WERI-Rb-1 (cell line): ENCODE results near the gene IFT25.
A peak's percentile ranks its signal among the peaks of the same experiment; 100 is the strongest.
"Not testable (repeated sequence)": the region's sequence is repeated elsewhere in the genome, so short reads cannot be mapped to it uniquely, and the experiment has no call there.

ENCODE experiments used
- DNase-seq: peaks from one replicate; pipeline ENCODE4 v3.0.0-alpha.2; 2020
- H3K27ac ChIP-seq: fragments of 250-450 bp; sonication (Bioruptor Pico); 2 replicates; pipeline ENCODE4 v1.5.1; 2020; ENCODE audit warnings: mild to moderate bottlenecking, moderate library complexity
- H3K27me3 ChIP-seq: fragments of 250-450 bp; sonication (Bioruptor Pico); 2 replicates; pipeline ENCODE4 v1.5.1; 2021; ENCODE audit warnings: mild to moderate bottlenecking, low read depth, moderate library complexity; ENCODE audit not compliant: insufficient read depth, severe bottlenecking
- H3K36me3 ChIP-seq: fragments of 250-450 bp; sonication (Bioruptor Pico); 2 replicates; pipeline ENCODE4 v1.5.1; 2020; ENCODE audit warnings: mild to moderate bottlenecking, moderate library complexity
- H3K4me3 ChIP-seq: 2 replicates; pipeline ENCODE4 v1.5.1; 2011; ENCODE audit warnings: low read depth, mild to moderate bottlenecking, control low read depth, low read length
- H3K9me3 ChIP-seq: fragments of 250-450 bp; sonication (Bioruptor Pico); 2 replicates; pipeline ENCODE4 v1.5.1; 2021; ENCODE audit warnings: mild to moderate bottlenecking, moderate library complexity; ENCODE audit not compliant: severe bottlenecking
- TF ChIP-seq, protein P1 (sequence below): IDR thresholded peaks from 2 replicates; pipeline ENCODE4 v1.5.1; 2011; ENCODE audit warnings: low read depth, mild to moderate bottlenecking, control low read depth, inconsistent platforms, low read length

The IFT25 gene

DNA sequence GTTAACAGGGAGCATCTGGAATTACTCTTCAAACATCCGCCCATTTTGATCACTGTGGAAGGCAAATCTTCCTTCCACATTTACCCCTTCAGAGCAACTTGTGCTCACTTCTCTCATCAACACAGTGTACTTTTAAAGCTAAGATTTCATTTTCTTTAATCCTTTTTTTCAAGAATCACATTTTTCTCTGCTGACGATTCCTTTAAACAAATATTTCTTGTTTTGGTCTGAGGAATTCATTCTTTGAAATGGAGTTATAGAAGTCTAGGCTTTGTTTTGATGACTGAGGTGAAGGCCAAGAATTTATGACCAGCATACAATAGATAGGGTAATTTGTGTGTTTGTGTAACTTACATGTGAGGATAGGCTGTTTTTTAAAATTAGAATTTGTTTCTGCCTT lies 26.2 kb upstream of the IFT25 start:
- H3K4me3 ChIP-seq: no peak overlapping the region
- no peak for DNase-seq
- no peak overlapping the region for H3K27ac ChIP-seq
- H3K27me3 ChIP-seq: no peaks in the 10 kb centered on the region
- H3K36me3 ChIP-seq: peaks cover 43% of the 10 kb centered on the region
- TF ChIP-seq, protein P1, sequence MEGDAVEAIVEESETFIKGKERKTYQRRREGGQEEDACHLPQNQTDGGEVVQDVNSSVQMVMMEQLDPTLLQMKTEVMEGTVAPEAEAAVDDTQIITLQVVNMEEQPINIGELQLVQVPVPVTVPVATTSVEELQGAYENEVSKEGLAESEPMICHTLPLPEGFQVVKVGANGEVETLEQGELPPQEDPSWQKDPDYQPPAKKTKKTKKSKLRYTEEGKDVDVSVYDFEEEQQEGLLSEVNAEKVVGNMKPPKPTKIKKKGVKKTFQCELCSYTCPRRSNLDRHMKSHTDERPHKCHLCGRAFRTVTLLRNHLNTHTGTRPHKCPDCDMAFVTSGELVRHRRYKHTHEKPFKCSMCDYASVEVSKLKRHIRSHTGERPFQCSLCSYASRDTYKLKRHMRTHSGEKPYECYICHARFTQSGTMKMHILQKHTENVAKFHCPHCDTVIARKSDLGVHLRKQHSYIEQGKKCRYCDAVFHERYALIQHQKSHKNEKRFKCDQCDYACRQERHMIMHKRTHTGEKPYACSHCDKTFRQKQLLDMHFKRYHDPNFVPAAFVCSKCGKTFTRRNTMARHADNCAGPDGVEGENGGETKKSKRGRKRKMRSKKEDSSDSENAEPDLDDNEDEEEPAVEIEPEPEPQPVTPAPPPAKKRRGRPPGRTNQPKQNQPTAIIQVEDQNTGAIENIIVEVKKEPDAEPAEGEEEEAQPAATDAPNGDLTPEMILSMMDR: no peak
- H3K9me3 ChIP-seq: no peaks in the 10 kb centered on the region

DNA sequence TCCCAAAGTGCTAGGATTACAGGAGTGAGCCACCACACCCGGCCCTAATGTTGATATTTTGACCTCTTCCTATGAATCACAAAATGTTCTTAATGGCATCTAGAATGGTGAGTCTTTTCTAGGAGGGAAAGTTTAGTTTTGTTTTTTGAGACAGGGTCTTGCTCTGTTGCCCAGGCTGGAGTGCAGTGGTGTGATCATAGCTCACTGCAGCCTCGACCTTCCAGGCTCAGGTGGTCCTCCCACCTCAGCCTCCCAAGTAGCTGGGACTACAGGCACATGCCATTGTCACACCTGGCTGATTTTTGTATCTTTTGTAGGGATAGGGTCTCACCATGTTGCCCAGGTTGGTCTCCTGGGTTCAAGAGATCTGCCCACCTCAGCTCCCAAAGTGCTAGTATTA lies 23.8 kb upstream of the IFT25 start:
- H3K4me3 ChIP-seq, H3K27ac ChIP-seq, DNase-seq, H3K9me3 ChIP-seq, H3K27me3 ChIP-seq: not testable (repeated sequence)
- H3K36me3 ChIP-seq: peaks cover 46% of the 10 kb centered on the region

DNA sequence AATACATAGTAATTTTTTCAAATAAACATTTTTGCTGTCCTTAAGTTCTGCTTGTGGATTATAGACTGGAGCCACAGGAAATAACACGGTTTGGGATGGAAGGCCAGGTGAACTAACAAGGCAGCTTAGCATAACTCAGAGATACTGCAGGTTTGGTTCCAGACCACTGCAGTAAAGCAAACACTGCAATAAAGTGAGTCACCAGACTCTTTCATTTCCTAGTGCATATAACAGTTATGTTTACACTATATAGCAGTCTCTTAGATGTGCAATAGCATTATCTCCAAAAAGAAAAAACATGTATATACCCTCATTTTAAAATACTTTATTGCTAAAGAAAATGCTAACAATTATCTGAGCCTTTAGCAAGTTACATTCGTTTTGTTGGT lies 22.6 kb upstream of the IFT25 start:
- H3K36me3 ChIP-seq: peaks cover 50% of the 10 kb centered on the region
- no peak overlapping the region; the same call in 1 of the 2 replicates for H3K27ac ChIP-seq
- no peaks in the 10 kb centered on the region for H3K9me3 ChIP-seq
- H3K4me3 ChIP-seq: no peak overlapping the region
- H3K27me3 ChIP-seq: no peaks in the 10 kb centered on the region
- no peak for DNase-seq
- TF ChIP-seq, protein P1: no peak

DNA sequence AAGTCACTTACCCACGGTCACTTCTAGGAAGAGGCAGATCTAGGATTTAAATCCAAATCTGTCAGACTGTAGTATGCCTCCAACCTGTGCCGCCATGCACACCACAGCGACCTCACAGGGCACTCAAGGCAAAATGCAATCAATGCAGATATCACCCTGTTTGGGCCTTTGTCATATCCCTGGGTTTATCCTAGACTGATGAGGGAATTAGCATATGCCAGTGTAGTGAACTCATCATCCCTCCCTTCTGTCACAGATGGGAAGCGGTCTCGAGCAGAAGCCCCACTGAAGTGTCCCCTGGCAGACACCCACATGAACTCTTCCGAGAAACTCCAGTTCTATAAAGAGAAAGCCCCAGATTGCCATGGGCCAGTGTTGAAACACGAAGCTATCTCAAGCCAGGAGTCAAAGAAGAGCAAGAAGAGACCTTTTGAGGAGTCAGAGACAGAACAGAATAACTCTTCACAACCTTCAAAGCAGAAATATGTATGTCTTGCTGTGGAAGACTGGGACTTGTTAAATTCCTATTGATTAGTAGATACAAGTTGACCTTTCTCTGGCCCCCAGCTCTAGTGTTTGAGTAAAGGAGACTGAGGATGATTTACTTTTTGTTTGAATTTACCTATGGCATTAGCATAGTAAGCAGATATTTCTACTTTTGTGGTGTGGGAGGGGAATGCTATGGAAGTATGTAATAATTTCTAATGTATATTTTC lies 22.1 kb upstream of the IFT25 start:
- H3K27me3 ChIP-seq: no peaks in the 10 kb centered on the region
- H3K27ac ChIP-seq: peak overlapping the region; percentile 47
- H3K36me3 ChIP-seq: peaks cover 56% of the 10 kb centered on the region
- no peaks in the 10 kb centered on the region for H3K9me3 ChIP-seq
- TF ChIP-seq, protein P1: peak; percentile 70
- no peak overlapping the region for H3K4me3 ChIP-seq
- DNase-seq: peak; percentile 70

DNA sequence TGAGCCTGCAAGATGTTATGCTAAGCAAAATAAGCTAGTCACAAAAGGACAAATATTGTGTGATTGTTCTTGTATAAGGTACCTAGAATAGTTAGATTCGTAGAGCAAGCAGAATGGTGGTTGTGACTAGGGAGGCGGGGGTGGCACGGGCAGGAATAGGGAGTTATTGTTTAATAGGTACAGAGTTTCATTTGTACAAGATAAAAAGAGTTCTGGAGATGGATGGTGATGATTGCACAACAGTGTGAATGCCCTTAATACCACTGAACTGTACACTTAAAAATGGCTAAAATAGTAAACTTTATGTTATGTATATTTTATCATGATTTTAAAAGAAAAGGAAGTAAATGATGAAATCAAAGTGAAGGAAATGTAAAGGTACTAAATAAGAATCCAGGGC lies 21.3 kb upstream of the IFT25 start:
- TF ChIP-seq, protein P1: no peak
- Histone ChIP-seq H3K9me3 (no peaks in the 10 kb centered on the region), H3K4me3 (no peak overlapping the region), H3K27ac (no peak overlapping the region), H3K36me3 (peaks cover 59% of the 10 kb centered on the region), H3K27me3 (no peaks in the 10 kb centered on the region)
- DNase-seq: no peak

DNA sequence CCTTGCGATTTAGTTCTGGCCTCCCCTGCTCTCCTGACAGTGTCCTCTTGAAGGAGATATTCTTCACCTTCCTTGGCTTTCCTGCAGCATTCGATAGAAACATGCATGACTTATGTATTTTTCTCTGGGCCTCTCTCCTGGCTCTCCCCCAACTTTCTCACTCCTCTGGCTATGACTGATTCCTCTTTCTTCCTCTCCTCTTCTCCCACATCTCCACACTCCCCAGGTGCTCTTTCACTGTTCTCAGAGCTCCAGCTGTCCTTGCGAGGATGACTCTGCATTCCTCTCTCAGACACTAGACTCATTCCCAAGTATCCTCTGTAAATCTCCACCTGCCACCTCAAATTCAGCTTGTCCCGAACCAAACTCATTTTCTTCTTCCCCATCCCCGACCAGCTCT lies 18.6 kb upstream of the IFT25 start:
- peaks cover 62% of the 10 kb centered on the region for H3K36me3 ChIP-seq
- no peak overlapping the region for H3K4me3 ChIP-seq
- no peak overlapping the region for H3K27ac ChIP-seq
- no peaks in the 10 kb centered on the region for H3K27me3 ChIP-seq
- no peak for DNase-seq
- TF ChIP-seq, protein P1: no peak
- H3K9me3 ChIP-seq: no peaks in the 10 kb centered on the region
